GM12878 (cell line): ENCODE data around the gene WDR89. TPM values are rescaled to one million over a fixed set of nuclear protein-coding genes. Genes with fewer than 3 reads are reported as not detected.

Source experiments
- ATAC-seq: fragments of 200-7000 bp; cut with Tn5 transposase; 3 replicates; pipeline ENCODE4 v1.9.1; 2020; ENCODE audit warnings: mild to moderate bottlenecking, moderate library complexity
- BruUV-seq: library from RNA; stranded (reverse); fragments of 400-500 nt; replicated peaks from 2 replicates; lab custom pipeline; 2021; lab: Mats Ljungman, UMichigan
- CTCF ChIA-PET: fragments of 300-600 bp; sonication (Branson Sonifier 250); formaldehyde crosslinking; extraction: SDS; loops from one replicate; lab custom pipeline; 2021; ENCODE audit warnings: inconsistent platforms; lab: Yijun Ruan, JAX
- POLR2A ChIA-PET: fragments of 350-600 bp; formaldehyde crosslinking; extraction: SDS; loops from one replicate; lab custom pipeline; 2021; ENCODE audit warnings: inconsistent platforms; lab: Charles Lee
- RAD21 ChIA-PET: fragments of 300-600 bp; sonication (Branson Sonifier 250); formaldehyde crosslinking; loops from one replicate; lab custom pipeline; 2023; ENCODE audit warnings: antibody characterized with exemption; ENCODE audit not compliant: unreplicated experiment; lab: Charles Lee
- SMC1A ChIA-PET: fragments of 300-600 bp; sonication (Branson Sonifier 250); formaldehyde crosslinking; loops from one replicate; lab custom pipeline; 2023; ENCODE audit not compliant: unreplicated experiment, uncharacterized antibody; lab: Charles Lee
- DNase-seq: peaks from one replicate; pipeline ENCODE4 v3.0.0-alpha.2; 2011; ENCODE audit warnings: low read depth, low spot score
- FAIRE-seq: peaks from 3 replicates; lab custom pipeline; 2011; peaks lifted over from hg19 to GRCh38; lab: Jason Lieb, UNC
- H2AFZ ChIP-seq: 2 replicates; pipeline ENCODE4 v1.6.0; 2011; ENCODE audit warnings: low read depth, low read length, control low read depth; ENCODE audit not compliant: control insufficient read depth
- H3K27ac ChIP-seq: 2 replicates; pipeline ENCODE4 v1.5.1; 2011; ENCODE audit warnings: control low read depth; ENCODE audit not compliant: control insufficient read depth, insufficient read depth
- H3K27me3 ChIP-seq, 2 experiments: replicated peaks in 1 of 2; 2 replicates each; pipeline versions ENCODE4 v1.6.0 to v1.6.1; 2011; ENCODE audit warnings: low read length in 1 of 2; ENCODE audit not compliant: control insufficient read depth in 2 of 2, insufficient read depth in 2 of 2
- H3K36me3 ChIP-seq, 2 experiments: 2 replicates each; pipeline ENCODE4 v1.5.1; 2011; ENCODE audit warnings: low read length in 1 of 2; ENCODE audit not compliant: control insufficient read depth in 2 of 2, insufficient read depth in 2 of 2
- H3K4me1 ChIP-seq: 2 replicates; pipeline ENCODE4 v1.6.1; 2011; ENCODE audit warnings: mild to moderate bottlenecking, low read length, moderate library complexity, mixed read lengths; ENCODE audit not compliant: control insufficient read depth, insufficient read depth
- H3K4me2 ChIP-seq: 2 replicates; pipeline ENCODE4 v1.6.0; 2011; ENCODE audit warnings: control low read depth; ENCODE audit not compliant: control insufficient read depth, insufficient read depth
- H3K4me3 ChIP-seq: fragments of 200-600 bp; sonication (generic); 2 replicates; pipeline ENCODE4 v1.5.1; 2016
- H3K79me2 ChIP-seq: 2 replicates; pipeline ENCODE4 v1.6.0; 2011; ENCODE audit warnings: low read length; ENCODE audit not compliant: control insufficient read depth, insufficient read depth
- H3K9ac ChIP-seq: 2 replicates; pipeline ENCODE4 v1.8.0; 2011; ENCODE audit warnings: low read length, control low read depth, mixed read lengths; ENCODE audit not compliant: control insufficient read depth, insufficient read depth
- H3K9me3 ChIP-seq: replicated peaks from 3 replicates; pipeline ENCODE4 v1.5.1; 2011; ENCODE audit warnings: mild to moderate bottlenecking, low read length; ENCODE audit not compliant: control insufficient read depth, insufficient read depth
- H4K20me1 ChIP-seq: 2 replicates; pipeline ENCODE4 v1.6.0; 2011; ENCODE audit not compliant: control insufficient read depth, insufficient read depth
- HDAC2 ChIP-seq: fragments of 200-600 bp; sonication (generic); IDR thresholded peaks from 2 replicates; pipeline ENCODE4 v1.6.1; 2017
- ZNF274 ChIP-seq: IDR thresholded peaks from one replicate; pipeline ENCODE4 v1.8.0; 2011; ENCODE audit not compliant: insufficient read length, insufficient read depth
- WGBS: methylation state at CpG from one replicate; pipeline ENCODE4 v1.1.6; 2016; ENCODE audit warnings: low lambda C conversion rate; ENCODE audit not compliant: insufficient replicate concordance, insufficient coverage; ENCODE audit errors: missing lambda C conversion rate; 5-methylcytosine and 5-hydroxymethylcytosine counted together
- in situ Hi-C: fragments of 300-500 bp; cut with MboI; formaldehyde crosslinking; loops from 9 replicates; pipeline ENCODE4 v1.14.3; 2018; ENCODE audit warnings: mixed read lengths
- intact Hi-C: fragments of 100-400 bp; cut with micrococcal nuclease; formaldehyde crosslinking; loops from one replicate; pipeline ENCODE4 v1.14.2; 2022; ENCODE audit not compliant: unreplicated experiment
- polyA plus RNA-seq, 11 experiments: library from polyadenylated mRNA; depleted of rRNA in 4 of 11; unstranded in 6 of 11; stranded (reverse) in 5 of 11; fragments of >200 nt; fragmentation: Nextera tagmentation in 4 of 11; fragmentation: Illumina TruSeq in 1 of 11; extraction: Ambion mirVana in 4 of 11; extraction: Trizol in 1 of 11; gene quantifications; 1 replicate in 1 of 11; 2 replicates in 10 of 11; pipeline versions ENCODE4 v1.2.1 to v1.2.3, GENCODE V29; 2011 to 2016; ENCODE audit warnings: inconsistent platforms in 2 of 11, missing spikeins in 2 of 11, low read depth in 1 of 11
- total RNA-seq, 4 experiments: library from RNA; depleted of rRNA in 3 of 4; stranded (reverse); fragments of >200 nt in 3 of 4; fragmentation: Illumina TruSeq in 1 of 4; extraction: Trizol in 1 of 4; gene quantifications; 2 replicates each; pipeline versions ENCODE4 v1.2.1 to v1.2.3, GENCODE V29; 2013 to 2021
- TF ChIP-seq, protein P1 (sequence below): fragments of 450-650 bp; IDR thresholded peaks from 2 replicates; pipeline ENCODE4 v1.6.1; 2018; ENCODE audit warnings: borderline replicate concordance, mild to moderate bottlenecking; ENCODE audit not compliant: partially characterized antibody
- TF ChIP-seq, protein P2 (sequence below): IDR thresholded peaks from 2 replicates; pipeline ENCODE4 v1.6.1; 2011; ENCODE audit warnings: low read depth, mild to moderate bottlenecking, low read length, moderate library complexity, borderline replicate concordance; ENCODE audit errors: extremely low read depth

WDR89 gene
- total and polyA plus RNA-seq, 10 of the 15 experiments (the other 5 are each of a cell fraction or from before 2014, with no cell fraction given), result 11.8 to 25.7 (median 17.5) TPM

DNA sequence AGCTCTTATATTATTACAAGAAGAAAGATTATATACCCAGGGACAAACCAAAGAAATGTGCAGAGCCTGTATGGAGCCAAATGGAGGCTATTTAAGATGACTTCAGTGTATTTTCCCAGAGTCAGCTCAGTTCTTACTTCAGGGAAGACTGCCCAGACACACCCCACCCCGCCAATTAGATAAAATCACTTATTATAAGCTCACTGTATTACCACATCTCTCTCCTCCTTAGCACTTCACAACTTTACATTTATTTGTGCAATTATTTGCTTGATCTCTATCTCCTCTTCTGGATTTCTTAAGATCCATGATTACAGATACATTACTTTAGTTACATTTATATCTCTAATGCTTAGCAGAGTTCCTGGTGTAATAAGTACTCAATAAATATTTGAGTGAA, 24.7 kb upstream of the WDR89 start (continued):
- TF ChIP-seq, protein P1, sequence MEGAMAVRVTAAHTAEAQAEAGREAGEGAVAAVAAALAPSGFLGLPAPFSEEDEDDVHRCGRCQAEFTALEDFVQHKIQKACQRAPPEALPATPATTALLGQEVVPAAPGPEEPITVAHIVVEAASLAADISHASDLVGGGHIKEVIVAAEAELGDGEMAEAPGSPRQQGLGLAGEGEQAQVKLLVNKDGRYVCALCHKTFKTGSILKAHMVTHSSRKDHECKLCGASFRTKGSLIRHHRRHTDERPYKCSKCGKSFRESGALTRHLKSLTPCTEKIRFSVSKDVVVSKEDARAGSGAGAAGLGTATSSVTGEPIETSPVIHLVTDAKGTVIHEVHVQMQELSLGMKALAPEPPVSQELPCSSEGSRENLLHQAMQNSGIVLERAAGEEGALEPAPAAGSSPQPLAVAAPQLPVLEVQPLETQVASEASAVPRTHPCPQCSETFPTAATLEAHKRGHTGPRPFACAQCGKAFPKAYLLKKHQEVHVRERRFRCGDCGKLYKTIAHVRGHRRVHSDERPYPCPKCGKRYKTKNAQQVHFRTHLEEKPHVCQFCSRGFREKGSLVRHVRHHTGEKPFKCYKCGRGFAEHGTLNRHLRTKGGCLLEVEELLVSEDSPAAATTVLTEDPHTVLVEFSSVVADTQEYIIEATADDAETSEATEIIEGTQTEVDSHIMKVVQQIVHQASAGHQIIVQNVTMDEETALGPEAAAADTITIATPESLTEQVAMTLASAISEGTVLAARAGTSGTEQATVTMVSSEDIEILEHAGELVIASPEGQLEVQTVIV, result no peak
- TF ChIP-seq, protein P2, sequence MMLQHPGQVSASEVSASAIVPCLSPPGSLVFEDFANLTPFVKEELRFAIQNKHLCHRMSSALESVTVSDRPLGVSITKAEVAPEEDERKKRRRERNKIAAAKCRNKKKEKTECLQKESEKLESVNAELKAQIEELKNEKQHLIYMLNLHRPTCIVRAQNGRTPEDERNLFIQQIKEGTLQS, result no peak

DNA sequence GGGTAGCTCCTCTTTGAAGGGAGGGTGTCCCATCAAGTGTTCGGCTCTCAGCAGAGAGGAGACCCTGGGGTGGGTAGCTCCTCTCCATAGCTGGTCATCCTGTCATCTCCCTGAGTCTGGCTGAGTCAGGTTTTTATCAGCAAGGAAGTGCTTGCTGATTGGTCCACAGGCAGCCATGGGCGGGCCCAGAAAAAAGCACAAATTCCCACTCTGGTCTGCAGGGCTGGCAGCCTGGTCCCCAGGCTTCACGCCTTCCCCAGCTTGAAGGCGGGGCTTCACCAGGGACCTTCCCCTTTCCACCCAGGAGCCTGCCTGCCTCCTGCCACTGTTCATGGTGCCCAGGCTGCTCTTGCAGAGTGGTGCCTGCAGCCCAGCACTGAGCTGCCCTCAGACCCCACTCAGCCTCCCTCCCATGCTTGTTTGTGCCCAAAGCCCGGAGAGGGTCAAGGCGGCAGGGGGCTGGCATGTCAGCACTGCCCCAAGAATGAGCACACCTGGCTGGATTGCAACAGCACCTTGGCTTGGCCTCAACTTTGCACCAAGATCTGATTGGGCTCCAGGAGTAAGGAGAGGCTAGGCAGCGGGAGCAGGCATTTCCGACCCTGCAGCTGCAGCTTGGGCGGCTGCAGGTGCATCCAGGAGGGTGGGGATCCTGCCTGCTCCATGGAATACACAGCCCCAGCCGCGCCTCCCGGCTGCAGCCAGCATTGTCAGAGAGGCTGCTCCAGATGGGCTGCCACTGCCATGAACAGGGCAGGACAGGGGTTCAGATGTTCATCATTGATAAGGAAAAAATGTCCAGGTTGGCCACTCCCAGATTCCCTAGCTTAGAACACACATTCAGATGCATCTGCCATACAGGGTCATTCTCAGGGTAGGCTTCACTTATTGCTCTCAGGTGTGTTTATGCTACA, 22.0 kb upstream of the WDR89 start:
- intact Hi-C loops (no loop called here), in situ Hi-C loops (no loop called here)
- ChIA-PET RAD21 (interaction anchor here (1.7 kb wide), 1 partner anchor 14 kb away, joined by 5 read pairs; no protein-coding TSS in a partner anchor), SMC1A (interaction anchor here (0.7 to 2.0 kb wide), 4 partner anchors 14 to 115 kb away, joined by 3 to 5 read pairs (median 4); no protein-coding TSS in a partner anchor), POLR2A (interaction anchor here (1.0 to 1.4 kb wide), 2 partner anchors 16 to 47 kb away, joined by 3 to 4 read pairs; no protein-coding TSS in a partner anchor), CTCF (interaction anchor here (0.6 to 1.3 kb wide), 2 partner anchors 22 to 29 kb away, joined by 3 to 4 read pairs; no protein-coding TSS in a partner anchor)
- H3K27me3 ChIP-seq, result no peaks in the 10 kb centered on the region
- no peak for DNase-seq
- no peaks in the 10 kb centered on the region for H3K79me2 ChIP-seq
- H3K4me1 ChIP-seq, result no peaks in the 10 kb centered on the region
- no peak overlapping the region for H2AFZ ChIP-seq
- no TSS peak for BruUV-seq
- ATAC-seq, result peak; percentile 35; the same call in 2 of the 3 replicates
- no peak for FAIRE-seq
- WGBS, result 94% methylated on average over 12 of the region's 12 CpGs
- no peak overlapping the region for H3K27ac ChIP-seq
- no peak overlapping the region for H3K9ac ChIP-seq
- H3K4me3 ChIP-seq, result no peak overlapping the region
- H3K4me2 ChIP-seq, result no peak overlapping the region
- TF ChIP-seq HDAC2 (no peak), ZNF274 (no peak)
- H4K20me1 ChIP-seq, result no peaks in the 10 kb centered on the region
- no peaks in the 10 kb centered on the region for H3K36me3 ChIP-seq
- H3K9me3 ChIP-seq, result no peaks in the 10 kb centered on the region
